SHP77 (cell line): ENCODE data around the gene PPIP5K2.
"Not testable (repeated sequence)": the region's sequence is repeated elsewhere in the genome, so short reads cannot be mapped to it uniquely, and the experiment has no call there.

Source experiments
- DNase-seq, 2 experiments: peaks; one replicate each; lab custom pipeline; 2025; lab: John Stamatoyannopoulos, UW

PPIP5K2 gene

GRCh38 chr5:103122242-103122641 lies 2.1 kb downstream of the PPIP5K2 start:
- no peak for DNase-seq

GRCh38 chr5:103126557-103126956 lies 6.5 kb downstream of the PPIP5K2 start:
- DNase-seq: no peak

GRCh38 chr5:103127292-103127817 lies 7.3 kb downstream of the PPIP5K2 start:
- DNase-seq: no peak

GRCh38 chr5:103128202-103128601 lies 8.1 kb downstream of the PPIP5K2 start:
- DNase-seq: no peak

- DNase-seq: no peak
These were observed 12.6 kb downstream of the PPIP5K2 start for GRCh38 chr5:103132684-103133083.

- DNase-seq: no peak
These were observed 13.1 kb downstream of the PPIP5K2 start for GRCh38 chr5:103133231-103133630.

GRCh38 chr5:103135461-103135860 lies 15.4 kb downstream of the PPIP5K2 start:
- no peak for DNase-seq

- no peak for DNase-seq
These were observed 18.1 kb downstream of the PPIP5K2 start for GRCh38 chr5:103138202-103138690.

GRCh38 chr5:103139264-103139865 lies 19.3 kb downstream of the PPIP5K2 start:
- peak; percentile 43 to 61 for DNase-seq

- not testable (repeated sequence) for DNase-seq
These were observed 22.0 kb downstream of the PPIP5K2 start for GRCh38 chr5:103142132-103142531.

GRCh38 chr5:103145196-103145595 lies 25.1 kb downstream of the PPIP5K2 start:
- no peak for DNase-seq

GRCh38 chr5:103148213-103148612 lies 28.1 kb downstream of the PPIP5K2 start:
- DNase-seq: no peak

- no peak for DNase-seq
These were observed 31.1 kb downstream of the PPIP5K2 start for GRCh38 chr5:103151156-103151555.

- DNase-seq: no peak
These were observed 46.6 kb downstream of the PPIP5K2 start for GRCh38 chr5:103166706-103167105.

- no peak for DNase-seq
These were observed 54.0 kb downstream of the PPIP5K2 start for GRCh38 chr5:103174147-103174546.

GRCh38 chr5:103177543-103177942 lies 57.4 kb downstream of the PPIP5K2 start:
- DNase-seq: no peak

- no peak for DNase-seq
These were observed 58.1 kb downstream of the PPIP5K2 start for GRCh38 chr5:103178167-103178566.

GRCh38 chr5:103186152-103186551 lies 66.1 kb downstream of the PPIP5K2 start:
- no peak for DNase-seq

GRCh38 chr5:103188436-103188835 lies 68.3 kb downstream of the PPIP5K2 start:
- no peak for DNase-seq

GRCh38 chr5:103203226-103203625 lies 83.1 kb downstream of the PPIP5K2 start:
- no peak for DNase-seq

- not testable (repeated sequence) for DNase-seq
These were observed 84.9 kb downstream of the PPIP5K2 start for GRCh38 chr5:103204990-103205389.

- no peak for DNase-seq
These were observed 86.0 kb downstream of the PPIP5K2 start for GRCh38 chr5:103205991-103206700.

GRCh38 chr5:103207011-103207410 lies 86.9 kb downstream of the PPIP5K2 start:
- DNase-seq: no peak
